Liver (tissue), 9 donors: Measurements from ENCODE around the gene TNFSF4. TPM values are rescaled to one million over a fixed set of nuclear protein-coding genes. Genes with fewer than 3 reads are reported as not detected.

Experiments
- DNase-seq: peaks from one replicate; pipeline ENCODE4 v3.0.0-alpha.2; 2017; ENCODE audit warnings: low spot score
- H3K27ac ChIP-seq, 2 donors: one replicate each; pipeline ENCODE4 v1.7.0; 2013; ENCODE audit warnings: inconsistent platforms in 2 of 2, low read length in 2 of 2, control low read depth in 1 of 2, low read depth in 1 of 2, mild to moderate bottlenecking in 1 of 2
- H3K27me3 ChIP-seq, 4 donors: one replicate each; pipeline versions ENCODE4 v1.6.1 to v1.7.0; 2013; ENCODE audit warnings: low read length in 3 of 4, inconsistent platforms in 1 of 4, mild to moderate bottlenecking in 1 of 4, moderate library complexity in 1 of 4; ENCODE audit not compliant: control insufficient read depth in 4 of 4, insufficient read depth in 4 of 4
- H3K36me3 ChIP-seq, 4 donors: one replicate each; pipeline versions ENCODE4 v1.6.1 to v1.7.0; 2013; ENCODE audit warnings: low read length in 3 of 4, mild to moderate bottlenecking in 3 of 4, low read depth in 1 of 4, moderate library complexity in 1 of 4; ENCODE audit not compliant: control insufficient read depth in 4 of 4, insufficient read depth in 3 of 4
- H3K4me1 ChIP-seq, 4 donors: one replicate each; pipeline versions ENCODE4 v1.6.1 to v1.7.0; 2013; ENCODE audit warnings: low read length in 3 of 4, mild to moderate bottlenecking in 3 of 4, moderate library complexity in 1 of 4; ENCODE audit not compliant: control insufficient read depth in 4 of 4, insufficient read depth in 4 of 4
- H3K4me3 ChIP-seq, 3 donors: one replicate each; pipeline versions ENCODE4 v1.6.1 to v1.7.0; 2013; ENCODE audit warnings: low read length in 3 of 3, control low read depth in 1 of 3, low read depth in 1 of 3, mild to moderate bottlenecking in 1 of 3
- H3K9ac ChIP-seq, 2 donors: one replicate each; pipeline ENCODE4 v1.7.0; 2013; ENCODE audit warnings: low read length in 2 of 2, mild to moderate bottlenecking in 2 of 2, moderate library complexity in 2 of 2, control low read depth in 1 of 2, low read depth in 1 of 2
- H3K9me3 ChIP-seq, 4 donors: one replicate each; pipeline versions ENCODE4 v1.6.1 to v1.7.0; 2013; ENCODE audit warnings: low read length in 3 of 4; ENCODE audit not compliant: control insufficient read depth in 4 of 4
- CTCF ChIP-seq: fragments of 150-350 bp; IDR thresholded peaks from 2 replicates; pipeline ENCODE4 v1.5.1; 2017; ENCODE audit warnings: improper control_type of control experiment, low read depth, low read length; ENCODE audit not compliant: missing input control
- EGR1 ChIP-seq, 2 donors: IDR thresholded peaks; 2 replicates each; pipeline ENCODE4 v1.6.1; 2016 to 2018; ENCODE audit warnings: antibody characterized with exemption in 2 of 2, low read depth in 2 of 2
- FOXA1 ChIP-seq: IDR thresholded peaks from 2 replicates; pipeline ENCODE4 v1.6.1; 2016; ENCODE audit warnings: antibody characterized with exemption
- FOXA2 ChIP-seq: IDR thresholded peaks from 2 replicates; pipeline ENCODE4 v1.6.1; 2016; ENCODE audit warnings: antibody characterized with exemption
- GABPA ChIP-seq, 2 donors: IDR thresholded peaks in 1 of 2; conservative IDR thresholded peaks in 1 of 2; 2 replicates each; pipeline ENCODE4 v1.6.1; 2016; ENCODE audit warnings: antibody characterized with exemption in 2 of 2, mild to moderate bottlenecking in 1 of 2, moderate library complexity in 1 of 2
- HNF4G ChIP-seq: IDR thresholded peaks from 2 replicates; pipeline ENCODE4 v1.6.1; 2016; ENCODE audit warnings: antibody characterized with exemption
- JUND ChIP-seq, 2 donors: IDR thresholded peaks; 2 replicates each; pipeline ENCODE4 v1.6.1; 2016; ENCODE audit warnings: antibody characterized with exemption in 2 of 2
- MAX ChIP-seq: IDR thresholded peaks from 2 replicates; pipeline ENCODE4 v1.6.1; 2016; ENCODE audit warnings: antibody characterized with exemption
- NR2F2 ChIP-seq: IDR thresholded peaks from 2 replicates; pipeline ENCODE4 v1.6.1; 2016; ENCODE audit warnings: antibody characterized with exemption
- RAD21 ChIP-seq, 2 donors: IDR thresholded peaks; 2 replicates each; pipeline ENCODE4 v1.6.1; 2016; ENCODE audit warnings: antibody characterized with exemption in 2 of 2, mild to moderate bottlenecking in 2 of 2
- REST ChIP-seq: IDR thresholded peaks from 2 replicates; pipeline ENCODE4 v1.6.1; 2016; ENCODE audit warnings: antibody characterized with exemption, mild to moderate bottlenecking
- RXRA ChIP-seq, 2 donors: IDR thresholded peaks; 2 replicates each; pipeline ENCODE4 v1.6.1; 2017 to 2018; ENCODE audit warnings: antibody characterized with exemption in 2 of 2, mild to moderate bottlenecking in 1 of 2
- SP1 ChIP-seq: IDR thresholded peaks from 2 replicates; pipeline ENCODE4 v1.6.1; 2018; ENCODE audit warnings: antibody characterized with exemption, mild to moderate bottlenecking
- TAF1 ChIP-seq: conservative IDR thresholded peaks from 2 replicates; pipeline ENCODE4 v1.6.1; 2016; ENCODE audit warnings: antibody characterized with exemption, mild to moderate bottlenecking
- YY1 ChIP-seq: IDR thresholded peaks from 2 replicates; pipeline ENCODE4 v1.6.1; 2016; ENCODE audit warnings: antibody characterized with exemption, mild to moderate bottlenecking
- ZBTB33 ChIP-seq: IDR thresholded peaks from 2 replicates; pipeline ENCODE4 v1.6.1; 2016; ENCODE audit warnings: antibody characterized with exemption
- WGBS: extraction: QIAGEN DNeasy Blood & Tissue Kit; methylation state at CpG from one replicate; pipeline ENCODE4 v1.1.7; 2013; 5-methylcytosine and 5-hydroxymethylcytosine counted together
- polyA plus RNA-seq, 2 donors: library from polyadenylated mRNA; stranded (reverse) in 1 of 2; unstranded in 1 of 2; fragments of 200-250 nt in 1 of 2; fragments of >200 nt in 1 of 2; fragmentation: Nextera tagmentation in 1 of 2; extraction: Ambion mirVana in 1 of 2; gene quantifications; one replicate each; pipeline versions ENCODE4 v1.2.1 to v1.2.3, GENCODE V29; 2013 to 2015
- total RNA-seq, 2 donors: library from RNA; depleted of rRNA; stranded (reverse); fragments of >200 nt; gene quantifications; one replicate each; pipeline ENCODE4 v1.2.3, GENCODE V29; 2014
- donor health status: healthy.
- donor health status: healthy.
- donor health status: healthy.
- donor health status: healthy.
- donor health status: healthy.

The TNFSF4 gene
- total and polyA plus RNA-seq, 4 donors, result 0.18 to 2.1 (median 0.45) TPM

GRCh38 chr1:173152598-173152997 is 54.5 kb downstream of the TNFSF4 start:
- Histone ChIP-seq H3K36me3 (no peaks in the 10 kb centered on the region), H3K9me3 (peaks cover 0 to 3% (median 0%) of the 10 kb centered on the region in 4 donors), H3K4me3 (no peak overlapping the region), H3K27me3 (no peaks in the 10 kb centered on the region), H3K4me1 (no peaks in the 10 kb centered on the region), H3K9ac (no peak overlapping the region), H3K27ac (no peak overlapping the region)
- 97% methylated on average over 2 of the region's 2 CpGs for WGBS
- DNase-seq, result no peak
- TF ChIP-seq FOXA2 (no peak), YY1 (no peak), RXRA (IDR thresholded peaks at IDR 0.05) (no peak), SP1 (no peak), TAF1 (no peak), ZBTB33 (no peak), FOXA1 (no peak), RAD21 (IDR thresholded peaks at IDR 0.05) (no peak), CTCF (no peak), NR2F2 (no peak), REST (no peak), MAX (no peak), EGR1 (IDR thresholded peaks at IDR 0.05; ENCODE audit: low read depth in 2 of 2) (no peak)

- Histone ChIP-seq H3K4me3 (no peak overlapping the region), H3K27me3 (no peaks in the 10 kb centered on the region), H3K36me3 (no peaks in the 10 kb centered on the region), H3K9me3 (peaks cover 0 to 4% (median 1%) of the 10 kb centered on the region in 4 donors), H3K4me1 (no peaks in the 10 kb centered on the region), H3K9ac (no peak overlapping the region), H3K27ac (no peak overlapping the region)
- WGBS, result 52% methylated on average over 2 of the region's 2 CpGs
- TF ChIP-seq FOXA1 (no peak), REST (no peak), GABPA (IDR thresholded peaks at IDR 0.05 in 1 of 2, conservative IDR thresholded peaks at IDR 0.05 in 1 of 2) (no peak), ZBTB33 (no peak), RAD21 (IDR thresholded peaks at IDR 0.05) (no peak), NR2F2 (no peak), RXRA (IDR thresholded peaks at IDR 0.05) (no peak), JUND (IDR thresholded peaks at IDR 0.05) (no peak), MAX (no peak), TAF1 (no peak), HNF4G (no peak), FOXA2 (no peak), SP1 (no peak), EGR1 (IDR thresholded peaks at IDR 0.05; ENCODE audit: low read depth in 2 of 2) (no peak)
- DNase-seq, result no peak
Measured at GRCh38 chr1:173150795-173151194, 56.3 kb downstream of the TNFSF4 start.
